HepG2 (cell line): ENCODE measurements around the gene CUL4A. TPM values are rescaled to one million over a fixed set of nuclear protein-coding genes. Genes with fewer than 3 reads are reported as not detected.

Source experiments
- ATAC-seq: fragments of 200-7000 bp; cut with Tn5 transposase; 3 replicates; pipeline ENCODE4 v1.9.1; 2020; ENCODE audit warnings: mild to moderate bottlenecking, moderate library complexity
- BruUV-seq: library from RNA; stranded (reverse); fragments of 400-500 nt; replicated peaks from 2 replicates; lab custom pipeline; 2021; lab: Mats Ljungman, UMichigan
- CTCF ChIA-PET: fragments of 300-600 bp; formaldehyde crosslinking; extraction: SDS; loops from one replicate; lab custom pipeline; 2021; ENCODE audit warnings: low total read pairs, inconsistent platforms, low intra/inter-chr PET ratio; lab: Yijun Ruan, JAX
- POLR2A ChIA-PET: fragments of 350-600 bp; sonication (Branson Sonifier 250); formaldehyde crosslinking; loops from one replicate; lab custom pipeline; 2020; ENCODE audit warnings: antibody characterized with exemption, inconsistent platforms; lab: Yijun Ruan, JAX
- DNase-seq: peaks from one replicate; pipeline ENCODE4 v3.0.0-alpha.2; 2015; ENCODE audit warnings: low spot score
- FAIRE-seq: peaks from 3 replicates; lab custom pipeline; 2011; peaks lifted over from hg19 to GRCh38; lab: Jason Lieb, UNC
- H2AFZ ChIP-seq: one replicate; pipeline ENCODE4 v1.6.1; 2011; ENCODE audit warnings: low read length, inconsistent platforms
- H3K27ac ChIP-seq: fragments of 300-600 bp; 3 replicates; pipeline ENCODE4 v1.8.0; 2011; ENCODE audit warnings: mixed run types, mild to moderate bottlenecking, mixed read lengths, low read length, inconsistent platforms; ENCODE audit not compliant: insufficient read depth; ENCODE audit errors: extremely low read length
- H3K27me3 ChIP-seq, 2 experiments: fragments of 200-600 bp in 1 of 2; 2 replicates in 1 of 2; 3 replicates in 1 of 2; pipeline versions ENCODE4 v1.6.0 to v1.8.0; 2011; ENCODE audit warnings: low read length in 2 of 2, mild to moderate bottlenecking in 2 of 2, moderate library complexity in 2 of 2, inconsistent platforms in 1 of 2; ENCODE audit not compliant: insufficient read depth in 2 of 2, control insufficient read depth in 1 of 2
- H3K36me3 ChIP-seq, 2 experiments: fragments of 200-600 bp in 1 of 2; replicated peaks in 1 of 2; 2 replicates in 1 of 2; 3 replicates in 1 of 2; pipeline versions ENCODE4 v1.5.1 to v1.8.0; 2011; ENCODE audit warnings: low read length in 2 of 2, inconsistent platforms in 1 of 2; ENCODE audit not compliant: insufficient read depth in 2 of 2, control insufficient read depth in 1 of 2
- H3K4me1 ChIP-seq: 2 replicates; pipeline ENCODE4 v1.5.1; 2012; ENCODE audit warnings: low read length, inconsistent platforms; ENCODE audit not compliant: insufficient read depth
- H3K4me2 ChIP-seq: 2 replicates; pipeline ENCODE4 v1.6.0; 2011; ENCODE audit warnings: low read depth, low read length, inconsistent platforms
- H3K4me3 ChIP-seq, 3 experiments: fragments of 200-600 bp in 1 of 3; sonication (generic), shearing (Covaris generic) in 1 of 3; replicated peaks in 1 of 3; 2 replicates each; pipeline ENCODE4 v1.5.1; 2011 to 2016; ENCODE audit warnings: low read length in 3 of 3, inconsistent platforms in 2 of 3, low read depth in 2 of 3, mild to moderate bottlenecking in 2 of 3, control low read depth in 1 of 3, mixed read lengths in 1 of 3; ENCODE audit not compliant: insufficient read depth in 1 of 3
- H3K79me2 ChIP-seq: one replicate; pipeline ENCODE4 v1.6.1; 2011; ENCODE audit warnings: low read length, inconsistent platforms; ENCODE audit not compliant: insufficient read depth
- H3K9ac ChIP-seq: 2 replicates; pipeline ENCODE4 v1.6.0; 2011; ENCODE audit warnings: mild to moderate bottlenecking, low read depth, low read length, inconsistent platforms; ENCODE audit not compliant: insufficient read depth
- H3K9me3 ChIP-seq: 2 replicates; pipeline ENCODE4 v1.5.1; 2012; ENCODE audit warnings: mild to moderate bottlenecking, low read length
- H4K20me1 ChIP-seq: 2 replicates; pipeline ENCODE4 v1.6.0; 2011; ENCODE audit warnings: inconsistent platforms, mild to moderate bottlenecking, low read length, moderate library complexity; ENCODE audit not compliant: insufficient read depth
- CREBL2 ChIP-seq: sonication (generic); formaldehyde crosslinking; IDR thresholded peaks from 2 replicates; pipeline ENCODE4 v1.8.1; 2023; ENCODE audit warnings: missing genetic modification reagents, mild to moderate bottlenecking, borderline replicate concordance
- NCOA2 ChIP-seq: sonication (generic); formaldehyde crosslinking; IDR thresholded peaks from 2 replicates; pipeline ENCODE4 v1.8.0; 2022; ENCODE audit warnings: inconsistent platforms
- SMYD3 ChIP-seq: sonication (generic); formaldehyde crosslinking; IDR thresholded peaks from 2 replicates; pipeline ENCODE4 v1.8.1; 2023; ENCODE audit warnings: mild to moderate bottlenecking, missing genetic modification reagents
- SOX5 ChIP-seq: IDR thresholded peaks from 2 replicates; pipeline ENCODE4 v1.6.1; 2016; ENCODE audit warnings: borderline replicate concordance
- ZNF24 ChIP-seq: fragments of 450-650 bp; IDR thresholded peaks from 2 replicates; pipeline ENCODE4 v1.6.1; 2017; ENCODE audit warnings: antibody characterized with exemption, mild to moderate bottlenecking
- ZNF329 ChIP-seq: sonication (generic); formaldehyde crosslinking; IDR thresholded peaks from 2 replicates; pipeline ENCODE4 v1.9.0; 2021; ENCODE audit warnings: low read depth, mild to moderate bottlenecking, missing genetic modification reagents
- ZNF331 ChIP-seq: sonication (generic); formaldehyde crosslinking; IDR thresholded peaks from 2 replicates; pipeline ENCODE4 v1.4.0; 2020; ENCODE audit warnings: missing genetic modification reagents
- ZNF446 ChIP-seq: sonication (generic); formaldehyde crosslinking; IDR thresholded peaks from 2 replicates; pipeline ENCODE4 v1.5.0; 2020; ENCODE audit warnings: mild to moderate bottlenecking, missing genetic modification reagents
- ZNF451 ChIP-seq: sonication (generic); formaldehyde crosslinking; IDR thresholded peaks from 2 replicates; pipeline ENCODE4 v1.5.0; 2020; ENCODE audit warnings: mild to moderate bottlenecking, missing genetic modification reagents
- ZNF746 ChIP-seq: sonication (generic); formaldehyde crosslinking; IDR thresholded peaks from 2 replicates; pipeline ENCODE4 v1.8.0; 2022; ENCODE audit warnings: mild to moderate bottlenecking, missing genetic modification reagents
- ZNF749 ChIP-seq: sonication (generic); formaldehyde crosslinking; IDR thresholded peaks from 2 replicates; pipeline ENCODE4 v1.8.0; 2022; ENCODE audit warnings: mild to moderate bottlenecking, missing genetic modification reagents, moderate library complexity, borderline replicate concordance
- ZNF781 ChIP-seq: sonication (generic); formaldehyde crosslinking; IDR thresholded peaks from 2 replicates; pipeline ENCODE4 v1.5.1; 2020; ENCODE audit warnings: borderline replicate concordance, mild to moderate bottlenecking, missing genetic modification reagents; ENCODE audit errors: not compliant biosample characterization
- ZSCAN29 ChIP-seq: sonication (generic); formaldehyde crosslinking; conservative IDR thresholded peaks from 2 replicates; pipeline ENCODE4 v1.4.0; 2020; ENCODE audit warnings: mild to moderate bottlenecking, missing genetic modification reagents
- WGBS: methylation state at CpG from one replicate; pipeline ENCODE4 v1.1.6; 2017; ENCODE audit warnings: low lambda C conversion rate; 5-methylcytosine and 5-hydroxymethylcytosine counted together
- in situ Hi-C: cut with HindIII; loops from 2 replicates; pipeline ENCODE4 v1.10.0; 2017; ENCODE audit warnings: low pct_unique_long_range_greater_than_20kb; ENCODE audit not compliant: extremely low pct_ligation_motif_present
- intact Hi-C: fragments of 100-400 bp; cut with micrococcal nuclease; formaldehyde crosslinking; loops from one replicate; pipeline ENCODE4 v1.10.0; 2022; ENCODE audit not compliant: unreplicated experiment
- polyA plus RNA-seq, 8 experiments: library from polyadenylated mRNA; depleted of rRNA in 3 of 8; stranded (reverse) in 7 of 8; unstranded in 1 of 8; fragments of >200 nt; fragmentation: Illumina TruSeq in 4 of 8; extraction: Trizol in 4 of 8; gene quantifications; 2 replicates each; pipeline versions ENCODE4 v1.2.1 to v1.2.3, GENCODE V29; 2011 to 2016; ENCODE audit warnings: low read depth in 4 of 8, missing spikeins in 1 of 8, mixed read lengths in 1 of 8; ENCODE audit not compliant: insufficient read depth in 1 of 8
- total RNA-seq, 5 experiments: library from RNA; depleted of rRNA; stranded (reverse); fragments of >200 nt; fragmentation: Illumina TruSeq; extraction: Trizol; gene quantifications; 2 replicates each; pipeline ENCODE4 v1.2.3, GENCODE V29; 2016; ENCODE audit warnings: low read depth in 1 of 5
- TF ChIP-seq, protein P1 (sequence below): sonication (generic); formaldehyde crosslinking; conservative IDR thresholded peaks from 2 replicates; pipeline ENCODE4 v1.8.0; 2022; ENCODE audit warnings: missing genetic modification reagents

The CUL4A gene
- total and polyA plus RNA-seq, 2 of the 13 experiments (the other 11 are each of a cell fraction or from before 2014, with no cell fraction given) = 51.2 to 75.3 TPM

DNA sequence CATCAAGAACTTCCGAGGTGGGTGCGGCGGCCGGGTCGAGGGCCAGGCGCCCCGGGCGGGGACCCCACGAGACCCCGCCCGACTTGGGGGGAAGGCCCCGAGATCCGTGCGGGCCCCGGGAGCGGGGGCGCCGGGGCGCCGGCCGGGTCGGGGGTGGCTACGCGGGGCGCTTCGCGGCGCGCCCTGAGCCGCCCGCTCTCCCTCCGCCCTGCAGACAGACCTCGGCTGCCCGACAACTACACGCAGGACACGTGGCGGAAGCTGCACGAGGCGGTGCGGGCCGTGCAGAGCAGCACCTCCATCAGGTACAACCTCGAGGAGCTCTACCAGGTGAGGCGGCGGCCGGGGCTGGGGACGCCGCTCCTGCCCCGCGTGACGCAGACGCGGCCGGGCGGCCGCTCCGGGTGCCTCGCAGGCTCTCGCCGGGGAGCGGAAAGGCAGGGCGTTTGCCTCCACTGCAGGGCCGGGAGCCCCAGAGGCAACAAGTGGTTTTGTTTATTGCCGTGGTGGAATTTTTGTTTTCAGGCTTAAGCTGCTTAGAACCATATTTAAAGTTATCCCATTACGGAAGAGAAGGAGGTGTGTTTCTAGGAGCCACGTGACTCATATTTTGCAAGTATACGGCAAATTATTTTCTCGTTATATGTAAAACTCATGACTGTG is 477 bp downstream of the CUL4A start:
- in situ Hi-C loops (no loop called here), intact Hi-C loops (loop anchor here (2.0 to 5.0 kb wide), 2 partner anchors 53 to 87 kb away; partner anchors contain the start of genes F10 and PROZ)
- DNase-seq (peak; percentile 32), FAIRE-seq (peak; percentile 43), ATAC-seq (peak; percentile 14)
- H3K79me2 ChIP-seq = peaks cover 87% of the 10 kb centered on the region
- WGBS = 1% methylated on average over 16 of the region's 67 CpGs
- H3K4me3 ChIP-seq = peak overlapping the region; percentile 83 to 96 (median 83)
- peaks cover 0 to 33% of the 10 kb centered on the region in 2 experiments; a peak in 2 of 5 replicates for H3K36me3 ChIP-seq
- peaks cover 74% of the 10 kb centered on the region for H3K4me1 ChIP-seq
- peak overlapping the region; percentile 77 for H3K27ac ChIP-seq
- no peak overlapping the region for H2AFZ ChIP-seq
- no peaks in the 10 kb centered on the region for H3K9me3 ChIP-seq
- CTCF ChIA-PET = no interaction called here
- no TSS peak for BruUV-seq
- POLR2A ChIA-PET = interaction anchor here (0.5 to 2.9 kb wide), 19 partner anchors 8 to 267 kb away, joined by 3 to 25 read pairs (median 5); partner anchors contain the start of genes F10, F7 and PROZ
- peak overlapping the region; percentile 82 for H3K4me2 ChIP-seq
- H4K20me1 ChIP-seq = peaks cover 40% of the 10 kb centered on the region
- H3K27me3 ChIP-seq = no peaks in the 10 kb centered on the region
- peak overlapping the region; percentile 96 for H3K9ac ChIP-seq
- TF ChIP-seq ZNF331 (CRISPR knock-in tag) (no peak; the same call in 1 of the 2 replicates), SOX5 (CRISPR knock-in tag) (0 out of 2 replicates have a peak, but pooled peaks have one; percentile 14), ZNF446 (CRISPR knock-in tag) (peak; percentile 69; the same call in 1 of the 2 replicates), CREBL2 (CRISPR knock-in tag) (no peak; the same call in 1 of the 2 replicates), ZNF781 (no peak), ZSCAN29 (CRISPR knock-in tag) (no peak), ZNF749 (CRISPR knock-in tag) (no peak; the same call in 1 of the 2 replicates), NCOA2 (CRISPR knock-in tag) (peak; percentile 31; the same call in 1 of the 2 replicates), ZNF451 (peak; percentile 67; the same call in 1 of the 2 replicates), ZNF24 (no peak), SMYD3 (CRISPR knock-in tag) (no peak), ZNF746 (peak; percentile 50; the same call in 1 of the 2 replicates), ZNF329 (CRISPR knock-in tag) (0 out of 2 replicates have a peak, but pooled peaks have one; percentile 30)
- TF ChIP-seq, protein P1, sequence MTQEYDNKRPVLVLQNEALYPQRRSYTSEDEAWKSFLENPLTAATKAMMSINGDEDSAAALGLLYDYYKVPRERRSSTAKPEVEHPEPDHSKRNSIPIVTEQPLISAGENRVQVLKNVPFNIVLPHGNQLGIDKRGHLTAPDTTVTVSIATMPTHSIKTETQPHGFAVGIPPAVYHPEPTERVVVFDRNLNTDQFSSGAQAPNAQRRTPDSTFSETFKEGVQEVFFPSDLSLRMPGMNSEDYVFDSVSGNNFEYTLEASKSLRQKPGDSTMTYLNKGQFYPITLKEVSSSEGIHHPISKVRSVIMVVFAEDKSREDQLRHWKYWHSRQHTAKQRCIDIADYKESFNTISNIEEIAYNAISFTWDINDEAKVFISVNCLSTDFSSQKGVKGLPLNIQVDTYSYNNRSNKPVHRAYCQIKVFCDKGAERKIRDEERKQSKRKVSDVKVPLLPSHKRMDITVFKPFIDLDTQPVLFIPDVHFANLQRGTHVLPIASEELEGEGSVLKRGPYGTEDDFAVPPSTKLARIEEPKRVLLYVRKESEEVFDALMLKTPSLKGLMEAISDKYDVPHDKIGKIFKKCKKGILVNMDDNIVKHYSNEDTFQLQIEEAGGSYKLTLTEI = no peak
